Suppressor macrophage (primary cell): ENCODE results near the gene WASHC2A.
"Not testable (repeated sequence)": the region's sequence is repeated elsewhere in the genome, so short reads cannot be mapped to it uniquely, and the experiment has no call there.

Source experiments
- DNase-seq, 4 experiments: peaks; one replicate each; pipeline ENCODE4 v3.0.0-alpha.2; 2020 to 2022

WASHC2A gene

DNA sequence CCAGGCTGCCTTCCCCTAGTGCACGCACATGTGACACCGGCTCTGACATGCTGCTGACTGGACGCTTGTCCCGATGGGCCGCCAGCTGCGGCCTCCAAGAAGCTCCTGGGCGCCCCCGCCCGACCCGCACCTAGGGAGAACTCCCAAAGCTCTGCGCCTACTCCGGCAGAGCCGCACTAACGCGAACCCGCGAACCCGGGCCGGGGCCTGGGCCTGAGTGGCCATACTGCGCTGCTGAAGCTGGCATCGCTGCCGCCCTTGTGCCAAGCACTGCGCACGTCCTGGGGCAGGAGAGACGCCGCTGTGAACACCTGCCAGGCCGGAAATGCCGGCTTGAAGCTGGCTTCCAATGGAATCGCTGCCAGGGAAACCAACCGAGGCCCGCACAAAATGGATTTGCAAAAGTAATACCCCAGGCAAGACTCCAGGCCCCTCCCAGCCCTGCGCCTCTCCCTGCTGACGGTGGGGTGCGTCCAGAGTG, 85.1 kb downstream of the WASHC2A start:
- DNase-seq, result no peak

- not testable (repeated sequence) for DNase-seq
These were observed 90.1 kb downstream of the WASHC2A start for GRCh38 chr10:50157868-50158267.

GRCh38 chr10:50159856-50160255, 92.1 kb downstream of the WASHC2A start:
- DNase-seq, result peak; percentile 6 to 55 (median 45)

DNA sequence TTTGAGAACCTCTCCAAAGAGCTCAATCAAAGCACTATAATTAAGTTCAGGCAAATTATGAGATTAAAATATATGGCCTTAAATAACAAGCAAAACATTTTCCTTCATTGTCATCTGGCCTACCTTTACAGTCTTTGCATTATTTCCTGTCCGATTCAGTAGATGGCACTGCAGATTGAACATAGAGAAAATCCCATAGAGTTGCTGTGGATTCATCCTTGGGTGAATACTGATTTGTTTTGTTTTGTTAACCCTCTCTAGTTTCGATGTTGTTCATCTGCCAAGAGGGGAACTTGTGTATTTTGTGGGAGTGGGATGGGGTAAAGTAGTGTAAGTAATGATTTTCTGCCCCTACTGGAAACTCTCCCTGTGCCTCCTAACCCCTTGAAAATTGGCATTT, 97.3 kb downstream of the WASHC2A start:
- DNase-seq, result not testable (repeated sequence)

DNA sequence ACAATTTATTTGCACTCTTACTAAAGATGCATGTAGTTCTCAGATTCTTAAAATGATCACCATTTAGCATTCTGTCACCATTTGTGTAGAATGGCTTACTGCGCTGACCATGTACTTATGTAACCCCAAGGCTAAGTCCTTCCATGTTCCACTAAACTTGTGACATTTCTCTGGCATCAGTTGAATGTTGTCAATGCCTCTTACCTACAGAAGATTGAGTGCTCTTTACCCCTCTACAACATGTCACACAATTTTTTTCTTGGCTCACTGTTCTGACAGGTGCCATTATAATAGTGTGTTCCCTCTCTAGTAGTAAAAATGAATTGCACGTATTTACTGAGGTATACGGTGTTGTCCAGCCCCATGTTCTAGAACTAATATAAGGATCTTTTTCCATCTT, 100.1 kb downstream of the WASHC2A start:
- DNase-seq, result not testable (repeated sequence)

DNA sequence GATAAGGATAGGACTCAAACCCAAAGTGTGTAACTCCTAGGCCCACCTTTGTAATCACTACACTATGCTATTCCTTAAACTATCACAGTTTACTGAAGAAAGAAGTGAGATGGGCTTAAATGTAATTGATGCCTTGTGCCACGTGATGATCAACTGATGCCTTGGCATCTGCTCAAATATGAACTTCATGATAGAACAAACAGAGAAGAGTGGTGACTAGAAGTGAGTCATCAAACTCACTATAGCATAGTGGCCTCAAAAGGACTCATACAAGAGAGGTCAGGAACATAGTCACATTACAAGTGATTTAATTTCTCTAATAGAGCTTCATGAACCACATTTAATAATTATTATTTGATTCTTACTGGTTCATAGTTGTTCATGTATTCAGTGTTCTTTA, 101.8 kb downstream of the WASHC2A start:
- DNase-seq, result not testable (repeated sequence)

- not testable (repeated sequence) for DNase-seq
These were observed 107.2 kb downstream of the WASHC2A start for GRCh38 chr10:50174788-50175525.
